NCI-H526 treated with DMSO at 0.1 percent for 48 hours (cell line): ENCODE measurements around the gene DGAT2.
A peak's percentile ranks its signal among the peaks of the same experiment; 100 is the strongest.

Experiments
- DNase-seq: peaks from one replicate; lab custom pipeline; 2025; lab: John Stamatoyannopoulos, UW

Gene DGAT2

GRCh38 chr11:75801362-75802020 lies 32.9 kb downstream of the DGAT2 start:
- DNase-seq = no peak

- DNase-seq = no peak
Measured at GRCh38 chr11:75802021-75802912, 33.7 kb downstream of the DGAT2 start.

GRCh38 chr11:75802913-75803820 lies 34.6 kb downstream of the DGAT2 start:
- DNase-seq = peak; percentile 24

GRCh38 chr11:75809111-75809510 lies 40.5 kb downstream of the DGAT2 start:
- no peak for DNase-seq

GRCh38 chr11:75809991-75810390 lies 41.4 kb downstream of the DGAT2 start:
- no peak for DNase-seq

GRCh38 chr11:75810637-75811390 lies 42.2 kb downstream of the DGAT2 start:
- DNase-seq = no peak

GRCh38 chr11:75811485-75811884 lies 42.9 kb downstream of the DGAT2 start:
- DNase-seq = no peak

GRCh38 chr11:75812542-75813040 lies 44.0 kb downstream of the DGAT2 start:
- DNase-seq = no peak

- DNase-seq = no peak
Measured at GRCh38 chr11:75813124-75813523, 44.5 kb downstream of the DGAT2 start.

- DNase-seq = no peak
Measured at GRCh38 chr11:75813622-75814039, 45.1 kb downstream of the DGAT2 start.

- DNase-seq = peak; percentile 92
Measured at GRCh38 chr11:75814363-75814676, 45.7 kb downstream of the DGAT2 start.

- peak; percentile 100 for DNase-seq
Measured at GRCh38 chr11:75814677-75815344, 46.2 kb downstream of the DGAT2 start, which contains the start of gene UVRAG. TSS of gene UVRAG (plus strand) at chr11:75815210. CDS start at chr11:75815408, 198 bp downstream.

GRCh38 chr11:75815345-75816168 lies 47.0 kb downstream of the DGAT2 start:
- peak; percentile 55 for DNase-seq

GRCh38 chr11:75816561-75817239 lies 48.1 kb downstream of the DGAT2 start:
- peak; percentile 9 for DNase-seq

- DNase-seq = no peak
Measured at GRCh38 chr11:75820645-75821044, 52.1 kb downstream of the DGAT2 start.

- no peak for DNase-seq
Measured at GRCh38 chr11:75821202-75821601, 52.6 kb downstream of the DGAT2 start.

- no peak for DNase-seq
Measured at GRCh38 chr11:75822541-75822940, 54.0 kb downstream of the DGAT2 start.

- DNase-seq = no peak
Measured at GRCh38 chr11:75823415-75823814, 54.8 kb downstream of the DGAT2 start.

GRCh38 chr11:75823946-75824345 lies 55.4 kb downstream of the DGAT2 start:
- DNase-seq = no peak
